Peyer's patch (tissue), 4 donors: ENCODE results near the gene JHY.

Experiments used
- CTCF ChIP-seq, 6 experiments: fragments of 450-650 bp in 4 of 6; fragments of 200-600 bp in 2 of 6; sonication (generic) in 1 of 6; IDR thresholded peaks; one replicate each; pipeline ENCODE4 v1.5.1; 2017 to 2019; ENCODE audit warnings: antibody characterized with exemption in 6 of 6, mild to moderate bottlenecking in 3 of 6, moderate library complexity in 1 of 6
- POLR2A ChIP-seq, 2 donors: fragments of 450-650 bp; IDR thresholded peaks; one replicate each; pipeline ENCODE4 v1.5.1; 2017; ENCODE audit warnings: antibody characterized with exemption in 2 of 2, mild to moderate bottlenecking in 2 of 2, moderate library complexity in 2 of 2

- TF ChIP-seq CTCF (IDR thresholded peaks at IDR 0.05) (no peak), POLR2A (IDR thresholded peaks at IDR 0.05) (no peak)
Measured at GRCh38 chr11:122977470-122978298, 95.1 kb downstream of the JHY start.
